BE2C (cell line): ENCODE results near the gene EFCAB12.

ENCODE experiments used
- DNase-seq: peaks from one replicate; pipeline ENCODE4 v3.0.0-alpha.2; 2020
- H3K27me3 ChIP-seq: fragments of 250-450 bp; sonication (Bioruptor Pico); 2 replicates; pipeline ENCODE4 v1.5.1; 2020; ENCODE audit warnings: mild to moderate bottlenecking
- H3K36me3 ChIP-seq: fragments of 250-450 bp; sonication (Bioruptor Pico); 2 replicates; pipeline ENCODE4 v1.5.1; 2020; ENCODE audit warnings: mild to moderate bottlenecking
- H3K4me1 ChIP-seq: fragments of 250-450 bp; sonication (Bioruptor Pico); 2 replicates; pipeline ENCODE4 v1.5.1; 2020
- H3K4me3 ChIP-seq: 2 replicates; pipeline ENCODE4 v1.5.1; 2011; ENCODE audit warnings: low read depth, low read length
- H3K9me3 ChIP-seq: fragments of 250-450 bp; sonication (Bioruptor Pico); 2 replicates; pipeline ENCODE4 v1.5.1; 2020
- CTCF ChIP-seq: IDR thresholded peaks from 2 replicates; pipeline ENCODE4 v1.5.1; 2012; ENCODE audit warnings: mild to moderate bottlenecking, low read depth, low read length

EFCAB12 gene

GRCh38 chr3:129449279-129450115, 21.1 kb upstream of the EFCAB12 start:
- no peak for TF ChIP-seq CTCF
- Histone ChIP-seq H3K4me3 (no peak overlapping the region), H3K4me1 (no peaks in the 10 kb centered on the region; the same call in 1 of the 2 replicates), H3K36me3 (peaks cover 4% of the 10 kb centered on the region; the same call in 1 of the 2 replicates), H3K9me3 (no peaks in the 10 kb centered on the region), H3K27me3 (no peaks in the 10 kb centered on the region)
- no peak for DNase-seq

- Histone ChIP-seq H3K36me3 (peaks cover 4% of the 10 kb centered on the region; the same call in 1 of the 2 replicates), H3K9me3 (no peaks in the 10 kb centered on the region), H3K4me1 (no peaks in the 10 kb centered on the region; the same call in 1 of the 2 replicates), H3K27me3 (no peaks in the 10 kb centered on the region), H3K4me3 (no peak overlapping the region)
- no peak for DNase-seq
- no peak for TF ChIP-seq CTCF
Observed at GRCh38 chr3:129448186-129448895, 19.9 kb upstream of the EFCAB12 start.

- no peak for DNase-seq
- Histone ChIP-seq H3K9me3 (no peaks in the 10 kb centered on the region), H3K27me3 (no peaks in the 10 kb centered on the region), H3K4me3 (no peak overlapping the region), H3K36me3 (peaks cover 4% of the 10 kb centered on the region; the same call in 1 of the 2 replicates), H3K4me1 (no peaks in the 10 kb centered on the region; the same call in 1 of the 2 replicates)
- no peak for TF ChIP-seq CTCF
Observed at GRCh38 chr3:129446926-129447325, 18.5 kb upstream of the EFCAB12 start.

- TF ChIP-seq CTCF: no peak
- H3K9me3 ChIP-seq: no peaks in the 10 kb centered on the region
- H3K4me3 ChIP-seq: no peak overlapping the region
- no peaks in the 10 kb centered on the region for H3K36me3 ChIP-seq
- H3K4me1 ChIP-seq: peaks cover 8% of the 10 kb centered on the region
- H3K27me3 ChIP-seq: no peaks in the 10 kb centered on the region
- DNase-seq: no peak
Observed at GRCh38 chr3:129445471-129445870, 17.0 kb upstream of the EFCAB12 start.

GRCh38 chr3:129442947-129443346, 14.5 kb upstream of the EFCAB12 start:
- Histone ChIP-seq H3K4me3 (no peak overlapping the region), H3K9me3 (no peaks in the 10 kb centered on the region), H3K27me3 (no peaks in the 10 kb centered on the region), H3K36me3 (no peaks in the 10 kb centered on the region), H3K4me1 (peaks cover 8% of the 10 kb centered on the region)
- no peak for TF ChIP-seq CTCF
- no peak for DNase-seq

- TF ChIP-seq CTCF: no peak
Observed at GRCh38 chr3:129442486-129442885, 14.1 kb upstream of the EFCAB12 start.

More at GRCh38 chr3:129442486-129442885, 14.1 kb upstream of the EFCAB12 start:
- no peaks in the 10 kb centered on the region for H3K27me3 ChIP-seq
- no peaks in the 10 kb centered on the region for H3K9me3 ChIP-seq
- H3K4me3 ChIP-seq: no peak overlapping the region
- DNase-seq: no peak
- H3K36me3 ChIP-seq: no peaks in the 10 kb centered on the region
- peaks cover 8% of the 10 kb centered on the region for H3K4me1 ChIP-seq
